ENCODE data around the gene GALT.
A peak's percentile ranks its signal among the peaks of the same experiment; 100 is the strongest.

Gene GALT

DNA sequence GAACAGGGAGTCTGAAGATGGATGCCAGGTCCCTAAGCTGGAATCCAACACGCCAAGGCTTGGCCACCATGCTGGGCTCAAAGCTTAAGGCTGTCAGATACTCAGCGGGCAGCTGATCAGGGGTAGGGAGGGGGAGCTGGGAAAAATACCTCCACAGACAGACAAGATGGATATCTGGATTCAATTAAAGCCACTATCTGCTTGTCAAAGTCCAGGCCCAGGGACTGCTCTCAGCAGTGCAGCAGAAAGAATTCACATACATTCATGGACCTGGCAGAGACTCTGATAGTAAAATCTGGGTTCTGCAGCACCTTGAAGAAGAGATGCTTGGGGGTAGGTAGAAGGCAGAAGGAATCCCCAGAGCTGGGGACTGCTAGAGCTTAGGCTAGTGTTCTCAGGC, 31.3 kb upstream of the GALT start:
- DNase-seq = no peak

DNA sequence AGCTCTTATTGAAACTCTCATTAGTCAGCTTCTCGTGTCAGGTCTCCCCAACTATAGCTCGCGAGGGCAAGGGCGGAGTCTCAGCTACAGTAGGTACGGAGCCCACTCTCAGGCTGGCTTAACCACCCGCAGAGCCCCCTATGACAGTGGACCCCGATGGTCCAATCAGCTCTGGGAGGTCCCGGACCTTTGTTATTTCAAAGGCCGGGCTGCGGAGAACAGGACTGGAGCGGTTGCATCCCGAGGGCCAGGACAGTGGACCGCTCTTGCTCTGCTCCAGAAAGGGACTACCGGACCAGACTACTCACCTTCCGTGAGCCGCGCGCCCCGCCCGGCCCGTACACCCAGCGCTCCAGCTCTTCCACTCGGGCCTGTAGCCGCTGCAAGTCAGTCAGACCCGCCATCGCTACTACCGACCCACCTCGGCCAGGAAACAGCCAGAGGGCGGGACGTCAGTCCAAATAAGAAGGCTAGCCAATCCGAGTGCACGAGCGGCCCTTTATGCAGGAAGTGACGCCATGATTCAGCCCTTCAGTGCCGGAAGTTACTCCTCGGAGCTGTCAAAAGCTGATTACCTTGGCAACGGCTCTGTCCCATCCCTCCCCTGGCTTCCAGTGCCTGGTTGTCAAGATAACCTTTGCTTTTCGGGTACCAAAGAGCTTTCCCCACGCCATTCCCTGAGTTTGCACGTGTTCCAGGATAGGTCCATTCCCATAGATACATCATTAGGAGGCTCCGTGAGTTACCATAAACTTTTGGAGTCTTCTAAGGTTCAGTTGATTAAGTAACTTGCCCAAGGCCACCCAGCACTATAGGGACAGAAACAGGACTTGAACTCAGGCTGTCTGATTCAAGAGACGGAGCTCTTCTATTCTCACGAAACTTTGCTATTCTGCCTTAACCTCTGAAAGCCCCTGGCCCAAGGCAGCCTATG, 26.1 kb upstream of the GALT start, which contains the start of gene DCTN3:
TSS of gene DCTN3 (minus strand) at position 435 of the 934 bp plus-strand sequence. CDS start at position 404, 31 bp downstream.
- peak; percentile 96 to 97 for DNase-seq
- TF ChIP-seq POLR2A (IDR thresholded peaks at IDR 0.05; ENCODE audit: low read length) = peak; percentile 84
- no peak for TF ChIP-seq GATA1 (IDR thresholded peaks at IDR 0.05; ENCODE audit: low read depth, low read length)

More for the DNA sequence above, 31.3 kb upstream of the GALT start:
- no peak for TF ChIP-seq POLR2A (IDR thresholded peaks at IDR 0.05; ENCODE audit: low read length)
- no peak for TF ChIP-seq GATA1 (IDR thresholded peaks at IDR 0.05; ENCODE audit: low read depth, low read length)

DNA sequence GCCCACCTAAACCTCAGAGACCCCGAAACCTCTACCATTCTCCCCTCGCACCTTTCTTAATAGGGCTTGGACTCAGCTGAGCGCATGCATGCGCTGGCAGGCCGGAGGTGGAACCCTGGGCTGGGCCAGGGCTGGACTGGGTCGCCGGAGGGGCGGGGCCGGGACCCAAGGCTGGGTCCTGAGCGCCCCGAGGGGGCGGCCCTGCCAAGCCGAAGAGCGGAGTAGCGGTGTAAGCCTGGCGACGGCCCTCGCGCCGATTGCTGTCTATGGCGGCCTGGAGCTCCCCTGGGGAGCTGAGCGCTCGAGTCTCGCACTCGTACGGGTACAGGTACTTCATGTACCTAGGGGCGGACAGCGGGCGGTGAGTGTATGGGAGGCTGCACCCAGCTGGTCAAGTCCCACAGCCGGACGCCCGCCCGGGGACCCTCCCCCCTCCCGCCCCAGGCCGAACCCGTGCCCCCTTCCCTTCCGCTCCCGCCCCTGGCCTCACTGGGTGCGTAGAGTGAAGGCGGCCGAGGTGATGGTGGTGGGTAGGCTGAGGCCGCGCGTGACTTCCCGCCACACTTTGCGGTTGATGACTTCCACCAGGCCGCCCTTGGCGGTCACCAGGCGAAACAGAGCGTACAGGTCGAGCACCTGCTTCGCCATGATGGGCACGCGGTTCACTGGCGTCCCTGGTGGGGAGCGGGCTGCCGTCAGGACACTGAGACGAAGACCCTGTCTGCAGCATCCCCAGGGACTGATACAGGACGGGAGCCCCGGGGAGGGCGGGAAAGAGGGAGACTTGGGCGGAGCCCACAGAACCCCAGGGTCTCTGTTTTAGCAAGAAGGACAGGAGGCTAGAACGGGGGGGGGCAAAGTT, 22.9 kb upstream of the GALT start:
- DNase-seq = no peak
- TF ChIP-seq GATA1 (IDR thresholded peaks at IDR 0.05; ENCODE audit: low read depth, low read length) (no peak), POLR2A (IDR thresholded peaks at IDR 0.05; ENCODE audit: low read length) (no peak)

DNA sequence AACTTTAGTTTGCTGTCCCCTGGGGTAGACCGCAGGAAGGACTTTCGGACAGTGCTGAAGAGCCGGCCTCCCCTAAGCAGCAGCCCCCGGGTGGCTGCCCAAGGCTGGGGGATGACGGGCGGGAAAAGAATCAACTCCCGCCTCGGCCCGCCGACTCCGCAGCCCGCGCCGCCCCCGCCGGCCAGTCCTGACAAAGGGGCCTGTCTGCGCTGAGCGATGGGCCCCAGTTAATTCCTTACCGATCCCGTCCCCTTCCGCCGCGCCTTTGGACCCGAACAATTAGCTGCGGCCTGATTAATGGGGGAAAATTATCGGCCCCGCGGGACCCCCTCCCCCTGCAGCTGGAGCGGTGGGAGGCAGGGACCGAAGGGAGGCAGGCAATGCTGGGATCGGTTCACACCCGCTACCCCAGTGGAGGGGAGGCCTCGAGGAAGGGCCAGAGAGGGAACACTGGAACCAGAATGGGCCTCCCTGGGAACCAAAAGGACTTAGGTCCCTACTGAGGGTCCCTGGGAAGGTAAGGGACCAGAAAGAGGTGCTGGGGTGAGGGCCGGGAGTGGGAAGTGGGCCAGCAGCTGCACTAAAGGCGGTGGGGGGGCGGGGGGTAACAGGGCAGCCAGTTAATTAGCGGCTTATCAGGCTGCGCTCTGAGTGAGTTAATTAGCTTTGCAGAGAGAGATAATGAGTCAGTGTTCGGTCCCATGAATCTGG, 21.8 kb upstream of the GALT start:
- no peak for TF ChIP-seq POLR2A (IDR thresholded peaks at IDR 0.05; ENCODE audit: low read length)
- TF ChIP-seq GATA1 (IDR thresholded peaks at IDR 0.05; ENCODE audit: low read depth, low read length) = no peak

DNA sequence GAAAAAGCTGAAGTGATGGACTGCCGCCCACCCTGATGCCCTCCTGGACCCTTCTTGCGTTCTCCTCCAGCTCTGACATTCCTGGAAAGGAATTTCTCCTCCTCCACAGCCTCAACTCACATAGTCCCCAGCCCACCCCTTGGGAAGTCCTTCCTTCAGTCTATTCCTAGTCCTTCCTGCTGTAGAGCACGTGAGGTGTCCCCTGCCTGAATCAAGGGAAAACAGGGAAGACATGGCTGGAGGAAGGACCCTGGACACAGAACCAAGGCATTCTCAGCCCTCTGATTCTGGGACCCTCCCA, 21.3 kb upstream of the GALT start:
- DNase-seq = no peak
- TF ChIP-seq POLR2A (IDR thresholded peaks at IDR 0.05; ENCODE audit: low read length) (no peak), GATA1 (IDR thresholded peaks at IDR 0.05; ENCODE audit: low read depth, low read length) (no peak)

More for the DNA sequence above, 21.8 kb upstream of the GALT start:
- no peak for DNase-seq

DNA sequence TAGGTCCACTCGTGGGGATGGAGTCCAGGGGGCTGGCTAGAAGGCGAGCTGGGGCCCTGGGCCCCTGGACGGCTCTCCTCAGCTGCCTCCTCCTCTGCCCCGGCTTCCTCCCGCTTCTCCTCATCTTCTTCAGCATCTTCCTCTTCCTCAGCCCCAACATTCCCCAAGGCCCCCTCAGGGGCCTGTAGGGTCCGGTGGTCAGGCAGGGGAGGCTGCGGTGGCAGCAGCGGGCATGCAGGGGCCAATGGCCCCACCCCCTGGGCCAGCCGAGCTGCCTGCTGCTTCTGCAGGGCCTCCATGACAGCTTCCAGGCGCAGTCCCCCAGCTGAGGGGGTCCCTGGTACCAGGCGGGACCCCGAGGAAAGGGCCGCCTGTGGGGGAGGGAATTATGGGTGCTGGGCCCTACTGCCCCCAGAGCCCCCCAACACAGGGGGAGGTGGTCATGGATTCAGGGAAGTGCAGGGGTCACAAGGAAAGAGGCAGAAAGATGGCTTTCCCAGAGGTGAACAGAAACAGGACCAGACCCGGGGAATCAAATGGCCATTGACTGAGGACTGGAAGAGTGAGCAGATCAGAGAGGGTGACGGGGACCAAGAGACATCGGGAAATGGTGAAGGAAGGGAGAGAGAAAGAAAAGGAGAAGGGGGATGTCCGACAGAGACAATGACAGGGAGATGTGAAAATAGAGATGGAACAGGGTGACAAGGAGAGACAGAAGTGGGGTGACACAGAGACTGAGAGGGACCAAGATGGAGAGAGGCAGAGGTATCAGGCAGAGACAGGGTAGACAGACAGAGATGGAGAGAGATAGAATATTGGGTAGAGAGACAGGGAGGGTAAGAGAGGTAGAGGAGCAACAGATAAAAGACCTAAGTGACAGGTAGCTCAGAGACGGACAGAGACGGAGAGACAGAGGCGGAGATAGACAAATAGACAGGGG, 18.5 kb upstream of the GALT start:
- DNase-seq = no peak

DNA sequence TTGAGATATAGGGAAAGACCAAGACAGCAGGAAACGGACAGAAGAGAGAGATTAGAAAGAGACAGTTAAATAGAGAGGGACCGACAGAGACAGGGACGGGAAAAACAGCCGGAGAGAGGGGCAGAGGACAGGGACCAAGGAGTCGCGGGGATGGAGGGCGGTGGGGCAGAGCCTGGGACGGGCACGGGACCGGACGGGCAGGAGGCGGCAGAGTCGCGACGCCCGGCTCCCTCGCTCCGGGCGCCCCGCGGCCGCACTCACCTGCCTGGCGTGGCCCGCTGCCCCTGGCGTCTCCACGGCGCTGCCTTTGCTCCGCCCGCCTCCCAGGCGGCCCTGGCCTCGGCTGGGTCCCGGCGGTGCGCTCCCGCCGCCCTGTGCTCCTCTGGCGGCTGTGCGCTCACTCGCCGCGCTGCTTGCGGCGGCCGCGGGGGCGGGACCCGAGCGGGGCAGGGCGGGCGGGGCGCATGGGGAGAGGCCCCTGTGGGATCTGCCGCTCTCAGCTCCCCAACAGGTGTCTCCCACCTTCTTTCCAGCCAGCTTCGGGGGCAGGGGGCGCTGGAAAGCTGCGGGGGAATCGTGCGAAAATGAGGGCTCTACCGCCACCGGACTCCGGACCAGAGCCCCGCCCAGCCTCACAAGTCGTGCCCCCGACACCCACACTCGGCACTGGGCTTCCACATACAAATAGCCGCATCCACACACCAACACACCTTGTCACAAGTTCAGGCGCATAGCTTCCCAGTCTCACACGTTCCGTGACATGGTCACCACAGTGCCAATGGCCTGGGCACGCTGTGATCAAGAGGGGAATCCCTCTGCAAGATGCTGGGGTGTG, 17.6 kb upstream of the GALT start, which contains the start of gene ARID3C:
TSS of gene ARID3C (minus strand) at position 411 of the 835 bp plus-strand sequence. CDS start 1,052 bp downstream, outside the sequence.
- TF ChIP-seq POLR2A (IDR thresholded peaks at IDR 0.05; ENCODE audit: low read length) (no peak), GATA1 (IDR thresholded peaks at IDR 0.05; ENCODE audit: low read depth, low read length) (no peak)
- DNase-seq = peak; percentile 40 to 50

More for the DNA sequence above, 18.5 kb upstream of the GALT start:
- no peak for TF ChIP-seq POLR2A (IDR thresholded peaks at IDR 0.05; ENCODE audit: low read length)
- TF ChIP-seq GATA1 (IDR thresholded peaks at IDR 0.05; ENCODE audit: low read depth, low read length) = no peak

DNA sequence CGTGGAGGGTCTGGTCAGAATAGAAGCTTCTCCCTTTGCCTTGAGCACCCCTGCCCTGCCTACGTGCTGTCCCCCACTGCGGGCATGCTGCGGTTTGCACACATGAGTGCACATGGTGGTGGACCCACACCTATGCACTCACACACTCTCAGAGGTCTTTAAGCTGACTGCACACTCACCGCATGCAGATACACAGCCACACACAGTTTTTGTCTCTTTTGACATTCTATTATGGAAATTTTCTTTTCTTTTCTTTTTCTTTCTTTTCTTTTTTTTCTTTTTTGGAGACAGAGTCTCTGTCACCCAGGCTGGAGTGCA, 17.0 kb upstream of the GALT start:
- TF ChIP-seq GATA1 (IDR thresholded peaks at IDR 0.05; ENCODE audit: low read depth, low read length) = no peak
- no peak for TF ChIP-seq POLR2A (IDR thresholded peaks at IDR 0.05; ENCODE audit: low read length)
- no peak for DNase-seq

DNA sequence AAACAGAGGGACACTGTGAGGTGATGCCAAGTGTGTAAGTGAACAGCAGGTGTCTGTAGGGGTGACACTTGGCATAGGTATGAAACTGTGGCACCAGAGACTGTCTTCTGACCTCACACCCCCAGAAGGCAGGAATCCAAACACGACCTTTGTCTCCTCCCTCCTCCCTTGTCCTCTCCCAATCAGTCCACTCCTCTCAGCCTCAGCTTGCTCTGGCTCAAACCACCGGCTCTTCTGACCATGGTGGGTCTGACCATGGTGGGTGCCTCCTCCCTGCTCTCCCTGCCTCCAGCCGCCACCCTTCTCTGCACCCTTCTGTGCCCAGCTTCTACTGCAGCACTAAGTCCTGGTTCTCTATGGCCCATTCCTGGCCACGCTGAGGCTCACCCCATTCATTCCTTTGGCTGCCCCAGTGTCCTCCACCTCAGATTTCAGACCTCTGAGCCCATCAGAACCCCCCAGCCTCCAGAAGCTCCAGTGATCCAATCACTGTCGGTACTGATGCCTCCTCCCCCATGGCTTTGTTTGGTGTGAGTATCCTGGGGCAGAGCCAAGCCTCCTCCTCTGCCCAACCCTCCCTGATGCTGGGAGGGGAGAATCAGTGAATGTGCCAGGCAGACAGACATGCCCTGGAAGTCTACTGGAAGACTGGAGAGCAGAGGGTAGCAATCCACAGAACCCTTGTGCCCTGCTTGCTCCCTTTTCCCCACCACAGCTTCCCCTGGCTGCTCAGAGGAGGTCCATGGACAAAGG, 15.9 kb upstream of the GALT start:
- TF ChIP-seq GATA1 (IDR thresholded peaks at IDR 0.05; ENCODE audit: low read depth, low read length) (no peak), POLR2A (IDR thresholded peaks at IDR 0.05; ENCODE audit: low read length) (no peak)
- DNase-seq = no peak

DNA sequence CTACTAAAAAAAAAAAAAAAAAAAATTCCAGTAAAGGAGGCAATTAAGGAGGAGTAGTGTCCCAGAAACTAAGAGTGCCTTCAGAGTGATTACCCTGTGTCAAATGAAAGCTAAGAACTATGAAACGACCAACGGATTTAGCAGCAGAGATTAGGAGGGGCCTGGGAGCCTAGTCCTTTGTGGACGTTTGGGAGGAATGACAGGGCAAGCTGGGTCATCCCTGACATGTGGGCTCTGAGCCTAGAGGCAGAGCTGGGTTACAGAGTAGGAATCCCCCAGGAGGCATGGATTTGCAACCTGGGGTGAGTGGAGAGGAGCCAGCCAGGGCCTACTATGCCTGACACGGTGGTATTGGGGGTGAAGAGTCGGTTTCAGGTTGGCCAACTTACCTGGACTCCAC, 13.3 kb upstream of the GALT start:
- DNase-seq = no peak
- TF ChIP-seq POLR2A (IDR thresholded peaks at IDR 0.05; ENCODE audit: low read length) (no peak), GATA1 (IDR thresholded peaks at IDR 0.05; ENCODE audit: low read depth, low read length) (no peak)

DNA sequence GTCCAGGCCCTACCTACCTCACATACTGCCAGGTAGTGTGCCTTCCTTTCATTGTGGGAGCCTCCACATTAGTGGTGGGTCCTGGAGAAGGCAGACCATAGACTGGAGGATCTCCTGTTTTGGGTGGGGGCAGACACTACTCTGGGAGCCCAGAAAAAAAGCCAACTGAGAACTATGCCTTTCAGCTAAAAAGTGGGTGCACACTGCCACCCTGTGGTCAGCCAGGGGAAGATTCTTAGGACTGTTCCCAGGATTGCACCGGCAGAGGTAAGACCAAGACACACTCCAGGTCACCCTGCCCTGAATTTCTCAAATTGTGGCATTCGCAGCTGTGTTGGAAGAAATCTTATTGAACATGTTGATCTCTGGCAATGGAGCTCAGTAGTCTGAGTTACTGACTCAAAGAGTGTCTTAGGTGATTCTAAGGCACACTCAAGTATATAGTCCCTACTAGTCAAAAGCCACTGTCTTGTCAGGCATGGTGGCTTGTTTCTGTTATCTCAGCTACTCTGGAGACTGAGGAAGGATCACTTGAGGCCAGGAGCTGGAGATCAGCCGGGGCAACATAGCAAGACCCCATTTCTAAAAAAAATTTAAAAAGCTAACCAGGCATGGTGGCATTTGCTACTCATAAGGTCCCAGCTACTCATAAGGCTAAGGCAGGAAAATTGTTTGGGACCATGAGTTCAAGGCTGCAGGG, 12.5 kb upstream of the GALT start:
- no peak for TF ChIP-seq GATA1 (IDR thresholded peaks at IDR 0.05; ENCODE audit: low read depth, low read length)
- no peak for TF ChIP-seq POLR2A (IDR thresholded peaks at IDR 0.05; ENCODE audit: low read length)
- peak; percentile 80 to 89 for DNase-seq
